HL-60 (cell line): Measurements from ENCODE around the gene POT1.

Experiments
- GABPA ChIP-seq: IDR thresholded peaks from 2 replicates; pipeline ENCODE4 v1.6.1; 2012; ENCODE audit warnings: low read depth
- POLR2AphosphoS5 ChIP-seq: IDR thresholded peaks from 2 replicates; pipeline ENCODE4 v1.6.1; 2012; ENCODE audit warnings: low read depth
- TF ChIP-seq, protein P1 (sequence below): IDR thresholded peaks from one replicate; pipeline ENCODE4 v1.5.1; 2011; ENCODE audit warnings: low read length, control low read depth, inconsistent platforms; ENCODE audit not compliant: insufficient read depth
- TF ChIP-seq, protein P2 (sequence below): IDR thresholded peaks from 2 replicates; pipeline ENCODE4 v1.6.1; 2012; ENCODE audit warnings: low read depth; ENCODE audit not compliant: insufficient replicate concordance

- TF ChIP-seq, protein P1, sequence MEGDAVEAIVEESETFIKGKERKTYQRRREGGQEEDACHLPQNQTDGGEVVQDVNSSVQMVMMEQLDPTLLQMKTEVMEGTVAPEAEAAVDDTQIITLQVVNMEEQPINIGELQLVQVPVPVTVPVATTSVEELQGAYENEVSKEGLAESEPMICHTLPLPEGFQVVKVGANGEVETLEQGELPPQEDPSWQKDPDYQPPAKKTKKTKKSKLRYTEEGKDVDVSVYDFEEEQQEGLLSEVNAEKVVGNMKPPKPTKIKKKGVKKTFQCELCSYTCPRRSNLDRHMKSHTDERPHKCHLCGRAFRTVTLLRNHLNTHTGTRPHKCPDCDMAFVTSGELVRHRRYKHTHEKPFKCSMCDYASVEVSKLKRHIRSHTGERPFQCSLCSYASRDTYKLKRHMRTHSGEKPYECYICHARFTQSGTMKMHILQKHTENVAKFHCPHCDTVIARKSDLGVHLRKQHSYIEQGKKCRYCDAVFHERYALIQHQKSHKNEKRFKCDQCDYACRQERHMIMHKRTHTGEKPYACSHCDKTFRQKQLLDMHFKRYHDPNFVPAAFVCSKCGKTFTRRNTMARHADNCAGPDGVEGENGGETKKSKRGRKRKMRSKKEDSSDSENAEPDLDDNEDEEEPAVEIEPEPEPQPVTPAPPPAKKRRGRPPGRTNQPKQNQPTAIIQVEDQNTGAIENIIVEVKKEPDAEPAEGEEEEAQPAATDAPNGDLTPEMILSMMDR: no peak
- TF ChIP-seq GABPA (no peak), POLR2AphosphoS5 (no peak)
- TF ChIP-seq, protein P2, sequence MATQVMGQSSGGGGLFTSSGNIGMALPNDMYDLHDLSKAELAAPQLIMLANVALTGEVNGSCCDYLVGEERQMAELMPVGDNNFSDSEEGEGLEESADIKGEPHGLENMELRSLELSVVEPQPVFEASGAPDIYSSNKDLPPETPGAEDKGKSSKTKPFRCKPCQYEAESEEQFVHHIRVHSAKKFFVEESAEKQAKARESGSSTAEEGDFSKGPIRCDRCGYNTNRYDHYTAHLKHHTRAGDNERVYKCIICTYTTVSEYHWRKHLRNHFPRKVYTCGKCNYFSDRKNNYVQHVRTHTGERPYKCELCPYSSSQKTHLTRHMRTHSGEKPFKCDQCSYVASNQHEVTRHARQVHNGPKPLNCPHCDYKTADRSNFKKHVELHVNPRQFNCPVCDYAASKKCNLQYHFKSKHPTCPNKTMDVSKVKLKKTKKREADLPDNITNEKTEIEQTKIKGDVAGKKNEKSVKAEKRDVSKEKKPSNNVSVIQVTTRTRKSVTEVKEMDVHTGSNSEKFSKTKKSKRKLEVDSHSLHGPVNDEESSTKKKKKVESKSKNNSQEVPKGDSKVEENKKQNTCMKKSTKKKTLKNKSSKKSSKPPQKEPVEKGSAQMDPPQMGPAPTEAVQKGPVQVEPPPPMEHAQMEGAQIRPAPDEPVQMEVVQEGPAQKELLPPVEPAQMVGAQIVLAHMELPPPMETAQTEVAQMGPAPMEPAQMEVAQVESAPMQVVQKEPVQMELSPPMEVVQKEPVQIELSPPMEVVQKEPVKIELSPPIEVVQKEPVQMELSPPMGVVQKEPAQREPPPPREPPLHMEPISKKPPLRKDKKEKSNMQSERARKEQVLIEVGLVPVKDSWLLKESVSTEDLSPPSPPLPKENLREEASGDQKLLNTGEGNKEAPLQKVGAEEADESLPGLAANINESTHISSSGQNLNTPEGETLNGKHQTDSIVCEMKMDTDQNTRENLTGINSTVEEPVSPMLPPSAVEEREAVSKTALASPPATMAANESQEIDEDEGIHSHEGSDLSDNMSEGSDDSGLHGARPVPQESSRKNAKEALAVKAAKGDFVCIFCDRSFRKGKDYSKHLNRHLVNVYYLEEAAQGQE: no peak
Measured at GRCh38 chr7:124784879-124785818, 144.5 kb downstream of the POT1 start.
